H1 (cell line): ENCODE measurements around the gene TMEM52B. TPM values are rescaled to one million over a fixed set of nuclear protein-coding genes. Genes with fewer than 3 reads are reported as not detected.

Experiments used
- CTCF ChIA-PET: fragments of 300-600 bp; sonication (Branson Sonifier 250); formaldehyde crosslinking; loops from one replicate; lab custom pipeline; 2021; ENCODE audit not compliant: partially characterized antibody; lab: Charles Lee
- POLR2A ChIA-PET: fragments of 300-600 bp; sonication (Branson Sonifier 250); formaldehyde crosslinking; loops from one replicate; lab custom pipeline; 2021; ENCODE audit warnings: inconsistent platforms; ENCODE audit not compliant: partially characterized antibody; lab: Charles Lee
- DNase-seq, 2 experiments: peaks; one replicate each; pipeline versions ENCODE4 v3.0.0 to v3.0.0-alpha.2; 2010 to 2022; ENCODE audit warnings: low spot score in 2 of 2, low read depth in 1 of 2, mixed read lengths in 1 of 2
- FAIRE-seq: peaks from 2 replicates; lab custom pipeline; 2011; peaks lifted over from hg19 to GRCh38; lab: Jason Lieb, UNC
- H2AFZ ChIP-seq: 2 replicates; pipeline ENCODE4 v1.8.1; 2012; ENCODE audit warnings: low read length, inconsistent platforms
- H2AK5ac ChIP-seq: 2 replicates; pipeline ENCODE4 v1.6.1; 2013; ENCODE audit warnings: low read depth, low read length
- H2BK120ac ChIP-seq: replicated peaks from 2 replicates; pipeline ENCODE3; 2013; ENCODE audit warnings: low read depth, low read length, inconsistent platforms
- H2BK12ac ChIP-seq: 2 replicates; pipeline ENCODE4 v1.6.1; 2013; ENCODE audit warnings: low read depth, low read length
- H2BK15ac ChIP-seq: 2 replicates; pipeline ENCODE4 v1.6.1; 2013; ENCODE audit warnings: low read length
- H2BK20ac ChIP-seq: 2 replicates; pipeline ENCODE4 v1.6.1; 2013; ENCODE audit warnings: low read length
- H2BK5ac ChIP-seq: 2 replicates; pipeline ENCODE4 v1.6.1; 2013; ENCODE audit warnings: low read depth, low read length
- H3K14ac ChIP-seq: 2 replicates; pipeline ENCODE4 v1.6.1; 2013; ENCODE audit warnings: inconsistent platforms; ENCODE audit not compliant: insufficient read length
- H3K18ac ChIP-seq: 2 replicates; pipeline ENCODE4 v1.6.1; 2013; ENCODE audit warnings: low read length; ENCODE audit errors: extremely low read depth
- H3K23ac ChIP-seq: 2 replicates; pipeline ENCODE4 v1.6.1; 2013; ENCODE audit warnings: inconsistent platforms; ENCODE audit not compliant: insufficient read length
- H3K23me2 ChIP-seq: 2 replicates; pipeline ENCODE4 v1.6.1; 2013; ENCODE audit warnings: low read depth, low read length
- H3K27ac ChIP-seq: 2 replicates; pipeline ENCODE4 v1.6.1; 2011; ENCODE audit warnings: low read depth, low read length, inconsistent platforms
- H3K27me3 ChIP-seq, 4 experiments: replicated peaks in 1 of 4; 1 replicate in 1 of 4; 2 replicates in 3 of 4; pipeline versions ENCODE4 v1.6.1 to v1.8.1; 2011 to 2013; ENCODE audit warnings: low read length in 3 of 4, mild to moderate bottlenecking in 3 of 4, inconsistent platforms in 2 of 4, mixed read lengths in 2 of 4, moderate library complexity in 1 of 4; ENCODE audit not compliant: control insufficient read depth in 3 of 4, insufficient read depth in 3 of 4; ENCODE audit errors: extremely low read depth in 1 of 4
- H3K36me3 ChIP-seq, 4 experiments: 2 replicates each; pipeline versions ENCODE4 v1.6.1 to v1.8.1; 2011 to 2013; ENCODE audit warnings: mild to moderate bottlenecking in 4 of 4, low read length in 3 of 4, moderate library complexity in 2 of 4, control low read depth in 1 of 4, inconsistent platforms in 1 of 4; ENCODE audit not compliant: insufficient read depth in 4 of 4, control insufficient read depth in 2 of 4
- H3K4ac ChIP-seq: replicated peaks from 2 replicates; pipeline ENCODE3; 2013; ENCODE audit warnings: low read length, low read depth, mixed read lengths, inconsistent platforms; ENCODE audit not compliant: insufficient read length
- H3K4me1 ChIP-seq, 4 experiments: replicated peaks in 1 of 4; 1 replicate in 1 of 4; 2 replicates in 3 of 4; pipeline versions ENCODE4 v1.6.1 to v1.8.1; 2011 to 2013; ENCODE audit warnings: low read length in 3 of 4, inconsistent platforms in 2 of 4, mixed read lengths in 1 of 4; ENCODE audit not compliant: insufficient read depth in 4 of 4, control insufficient read depth in 3 of 4
- H3K4me2 ChIP-seq, 2 experiments: 2 replicates each; pipeline versions ENCODE4 v1.6.1 to v1.8.1; 2011 to 2013; ENCODE audit warnings: low read depth in 2 of 2, low read length in 2 of 2, control low read depth in 1 of 2, inconsistent platforms in 1 of 2, mild to moderate bottlenecking in 1 of 2; ENCODE audit not compliant: insufficient read depth in 1 of 2
- H3K4me3 ChIP-seq, 4 experiments: fragments of 200-600, 300-600 bp in 1 of 4; sonication (generic), shearing (Covaris generic), sonication (Bioruptor Twin) in 1 of 4; 2 replicates each; pipeline versions ENCODE4 v1.5.1 to v1.8.1; 2011 to 2016; ENCODE audit warnings: low read length in 4 of 4, low read depth in 3 of 4, control low read depth in 2 of 4, inconsistent platforms in 2 of 4, mild to moderate bottlenecking in 2 of 4, mixed read lengths in 1 of 4, moderate library complexity in 1 of 4; ENCODE audit not compliant: insufficient read depth in 2 of 4; ENCODE audit errors: extremely low read depth in 1 of 4
- H3K56ac ChIP-seq: replicated peaks from 2 replicates; pipeline ENCODE3; 2013; ENCODE audit warnings: low read depth, mild to moderate bottlenecking, mixed read lengths, low read length, inconsistent platforms; ENCODE audit not compliant: insufficient read length
- H3K79me1 ChIP-seq: 2 replicates; pipeline ENCODE4 v1.6.1; 2013; ENCODE audit warnings: low read depth, low read length, control low read depth
- H3K79me2 ChIP-seq, 2 experiments: 2 replicates each; pipeline versions ENCODE4 v1.6.1 to v1.8.1; 2012 to 2013; ENCODE audit warnings: low read length in 2 of 2, mild to moderate bottlenecking in 2 of 2, inconsistent platforms in 1 of 2; ENCODE audit not compliant: insufficient read depth in 2 of 2, control insufficient read depth in 1 of 2
- H3K9ac ChIP-seq, 4 experiments: replicated peaks in 1 of 4; 1 replicate in 1 of 4; 2 replicates in 3 of 4; pipeline versions ENCODE4 v1.6.1 to v1.8.1; 2011 to 2013; ENCODE audit warnings: low read depth in 3 of 4, low read length in 3 of 4, control low read depth in 2 of 4, mild to moderate bottlenecking in 2 of 4, moderate library complexity in 2 of 4, inconsistent platforms in 1 of 4; ENCODE audit errors: extremely low read depth in 1 of 4
- H3K9me3 ChIP-seq, 2 experiments: 2 replicates each; pipeline versions ENCODE4 v1.6.1 to v1.8.1; 2012 to 2013; ENCODE audit warnings: mild to moderate bottlenecking in 2 of 2, moderate library complexity in 2 of 2, control low read depth in 1 of 2, inconsistent platforms in 1 of 2, low read depth in 1 of 2, low read length in 1 of 2, mixed read lengths in 1 of 2; ENCODE audit not compliant: insufficient read depth in 2 of 2
- H4K20me1 ChIP-seq, 2 experiments: replicated peaks in 1 of 2; 2 replicates each; pipeline versions ENCODE3 to v1.8.1; 2011 to 2013; ENCODE audit warnings: inconsistent platforms in 2 of 2, low read length in 2 of 2, mild to moderate bottlenecking in 1 of 2; ENCODE audit not compliant: insufficient read depth in 2 of 2, control insufficient read depth in 1 of 2
- H4K5ac ChIP-seq: 2 replicates; pipeline ENCODE4 v1.6.1; 2013; ENCODE audit warnings: low read length, low read depth, mixed read lengths, inconsistent platforms; ENCODE audit not compliant: insufficient read length
- H4K8ac ChIP-seq: 2 replicates; pipeline ENCODE4 v1.8.0; 2013; ENCODE audit warnings: mild to moderate bottlenecking, moderate library complexity, low read length, inconsistent platforms; ENCODE audit not compliant: insufficient read depth; ENCODE audit errors: extremely low read depth
- H4K91ac ChIP-seq: replicated peaks from 2 replicates; pipeline ENCODE3; 2013; ENCODE audit warnings: low read length, mixed read lengths, inconsistent platforms; ENCODE audit not compliant: insufficient read length
- BACH1 ChIP-seq: IDR thresholded peaks from 2 replicates; pipeline ENCODE4 v1.6.1; 2012; ENCODE audit warnings: low read length, improper control_type of control experiment
- CHD1 ChIP-seq: IDR thresholded peaks from 2 replicates; pipeline ENCODE4 v1.6.1; 2012; ENCODE audit warnings: low read depth, low read length, improper control_type of control experiment
- GTF2F1 ChIP-seq: IDR thresholded peaks from 2 replicates; pipeline ENCODE4 v1.6.1; 2012; ENCODE audit warnings: low read depth, low read length, improper control_type of control experiment, borderline replicate concordance
- NANOG ChIP-seq: IDR thresholded peaks from 2 replicates; pipeline ENCODE4 v1.6.1; 2011; ENCODE audit warnings: low read length, low read depth, mild to moderate bottlenecking, inconsistent platforms; ENCODE audit not compliant: insufficient read depth, poor library complexity, severe bottlenecking
- NRF1 ChIP-seq: IDR thresholded peaks from 2 replicates; pipeline ENCODE4 v1.6.1; 2011; ENCODE audit warnings: mild to moderate bottlenecking, low read depth, low read length, improper control_type of control experiment
- POLR2AphosphoS5 ChIP-seq: IDR thresholded peaks from 2 replicates; pipeline ENCODE4 v1.6.1; 2011; ENCODE audit warnings: low read depth, low read length
- TAF1 ChIP-seq: IDR thresholded peaks from 2 replicates; pipeline ENCODE4 v1.6.1; 2011; ENCODE audit warnings: mild to moderate bottlenecking, low read depth, low read length
- TEAD4 ChIP-seq: IDR thresholded peaks from 2 replicates; pipeline ENCODE4 v1.6.1; 2012; ENCODE audit warnings: low read depth, low read length, inconsistent platforms, mixed read lengths
- YY1 ChIP-seq: IDR thresholded peaks from 2 replicates; pipeline ENCODE4 v1.6.1; 2011; ENCODE audit warnings: low read depth, mild to moderate bottlenecking, low read length
- WGBS, 2 experiments: shearing (Covaris generic) in 1 of 2; methylation state at CpG; one replicate each; pipeline versions ENCODE4 v1.1.6 to v1.1.7; 2013 to 2015; ENCODE audit warnings: low lambda C conversion rate in 2 of 2, mixed read lengths in 2 of 2, inconsistent platforms in 1 of 2, low coverage in 1 of 2, missing lambda C conversion rate in 1 of 2; ENCODE audit not compliant: insufficient replicate concordance in 2 of 2, insufficient coverage in 1 of 2, insufficient read length in 1 of 2; ENCODE audit errors: extremely low coverage in 1 of 2, missing lambda C conversion rate in 1 of 2; 5-methylcytosine and 5-hydroxymethylcytosine counted together
- polyA plus RNA-seq, 7 experiments: library from polyadenylated mRNA; depleted of rRNA in 3 of 7; stranded (reverse) in 5 of 7; unstranded in 2 of 7; fragments of >200 nt in 5 of 7; fragments of 200-250 nt in 2 of 7; gene quantifications; 1 replicate in 5 of 7; 2 replicates in 1 of 7; 4 replicates in 1 of 7; pipeline versions ENCODE4 v1.2.1 to v1.2.3, GENCODE V29; 2011 to 2013; ENCODE audit warnings: missing spikeins in 2 of 7, mixed read lengths in 2 of 7
- total RNA-seq: library from RNA; stranded (reverse); fragmentation: NEBNext Ultra II Directional; extraction: Animal tissue kit (Norgen Biotek cat#: 25700); gene quantifications from 2 replicates; pipeline ENCODE4 v1.2.1, GENCODE V29; 2021

The TMEM52B gene
- total and polyA plus RNA-seq, 2 of the 8 experiments (the other 6 are each of a cell fraction or from before 2014, with no cell fraction given), result not detected

GRCh38 chr12:10226086-10226485 lies 47.3 kb downstream of the TMEM52B start:
- WGBS, 2 experiments, result 89% methylated on average over 6 of the region's 6 CpGs; no CpG with 5 or more reads in 1 of the 2 experiments
- Histone ChIP-seq H3K9ac (no peak overlapping the region), H3K9me3 (no peaks in the 10 kb centered on the region), H4K20me1 (peaks cover 0 to 2% of the 10 kb centered on the region in 2 experiments), H2BK20ac (no peak overlapping the region), H3K18ac (no peak overlapping the region), H2BK12ac (no peak overlapping the region), H3K4me2 (no peak overlapping the region), H3K56ac (no peak overlapping the region), H3K27ac (no peak overlapping the region), H3K27me3 (no peaks in the 10 kb centered on the region), H2BK15ac (no peak overlapping the region), H2AK5ac (no peak overlapping the region), H3K4me1 (no peaks in the 10 kb centered on the region), H3K36me3 (peaks cover 6 to 35% (median 29%) of the 10 kb centered on the region in 4 experiments; a peak in 7 of 8 replicates), H2AFZ (no peak overlapping the region), H2BK5ac (no peak overlapping the region), H3K79me1 (no peaks in the 10 kb centered on the region), H3K23ac (no peak overlapping the region), H3K4ac (no peak overlapping the region), H4K5ac (no peak overlapping the region), H2BK120ac (no peak overlapping the region), H3K4me3 (no peak overlapping the region), H3K14ac (no peak overlapping the region), H4K91ac (no peak overlapping the region), H4K8ac (no peak overlapping the region), H3K23me2 (no peaks in the 10 kb centered on the region), H3K79me2 (no peaks in the 10 kb centered on the region)
- TF ChIP-seq GTF2F1 (no peak), YY1 (no peak), BACH1 (no peak), NANOG (no peak), CHD1 (no peak), NRF1 (no peak), POLR2AphosphoS5 (no peak), TAF1 (no peak), TEAD4 (no peak)
- FAIRE-seq, result no peak
- CTCF ChIA-PET, result interaction anchor here (0.7 to 5.0 kb wide), 2 partner anchors 10 to 464 kb away, joined by 3 to 30 read pairs; no protein-coding TSS in a partner anchor
- POLR2A ChIA-PET, result interaction anchor here (1.0 kb wide), 1 partner anchor 11 kb away, joined by 3 read pairs; no protein-coding TSS in a partner anchor
- DNase-seq, result no peak
